OCI-LY1 (cell line): ENCODE measurements around the gene CHST12.

Experiments used
- EZH2 ChIP-seq: fragments of 200-600 bp; sonication (generic), shearing (Covaris generic); IDR thresholded peaks from 2 replicates; pipeline ENCODE4 v1.8.0; 2017; ENCODE audit warnings: borderline replicate concordance, mixed run types, mild to moderate bottlenecking, antibody characterized with exemption, low read length, moderate library complexity, mixed read lengths
- TF ChIP-seq, protein P1 (sequence below): fragments of 200-600 bp; sonication (generic), shearing (Covaris generic); IDR thresholded peaks from 2 replicates; pipeline ENCODE4 v1.5.1; 2017; ENCODE audit warnings: mild to moderate bottlenecking, antibody characterized with exemption, low read length, moderate library complexity, mixed read lengths

- TF ChIP-seq, protein P1, sequence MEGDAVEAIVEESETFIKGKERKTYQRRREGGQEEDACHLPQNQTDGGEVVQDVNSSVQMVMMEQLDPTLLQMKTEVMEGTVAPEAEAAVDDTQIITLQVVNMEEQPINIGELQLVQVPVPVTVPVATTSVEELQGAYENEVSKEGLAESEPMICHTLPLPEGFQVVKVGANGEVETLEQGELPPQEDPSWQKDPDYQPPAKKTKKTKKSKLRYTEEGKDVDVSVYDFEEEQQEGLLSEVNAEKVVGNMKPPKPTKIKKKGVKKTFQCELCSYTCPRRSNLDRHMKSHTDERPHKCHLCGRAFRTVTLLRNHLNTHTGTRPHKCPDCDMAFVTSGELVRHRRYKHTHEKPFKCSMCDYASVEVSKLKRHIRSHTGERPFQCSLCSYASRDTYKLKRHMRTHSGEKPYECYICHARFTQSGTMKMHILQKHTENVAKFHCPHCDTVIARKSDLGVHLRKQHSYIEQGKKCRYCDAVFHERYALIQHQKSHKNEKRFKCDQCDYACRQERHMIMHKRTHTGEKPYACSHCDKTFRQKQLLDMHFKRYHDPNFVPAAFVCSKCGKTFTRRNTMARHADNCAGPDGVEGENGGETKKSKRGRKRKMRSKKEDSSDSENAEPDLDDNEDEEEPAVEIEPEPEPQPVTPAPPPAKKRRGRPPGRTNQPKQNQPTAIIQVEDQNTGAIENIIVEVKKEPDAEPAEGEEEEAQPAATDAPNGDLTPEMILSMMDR, result no peak
- TF ChIP-seq EZH2, result no peak
Measured at GRCh38 chr7:2373646-2374045, 29.8 kb upstream of the CHST12 start.
